Measurements from ENCODE around the gene SLC50A1. TPM values are rescaled to one million over a fixed set of nuclear protein-coding genes. Genes with fewer than 3 reads are reported as not detected.

Gene SLC50A1
- total RNA-seq (2021; fragmentation: NEBNext Ultra II Directional; extraction: Animal tissue kit (Norgen Biotek cat#: 25700)): 10 to 100 TPM; 23.5 to 36.4 (median 29.5) TPM
- long read RNA-seq, transcript SLC50A1-202 (5 exons, 1,218 nt): minor isoform, 10 of 49 reads
- long read RNA-seq, transcript SLC50A1-203 (6 exons, 1,300 nt): major isoform, 16 of 49 reads
- long read RNA-seq, partial matches to known transcripts: 2 of 49 reads
- long read RNA-seq, other reads (novel, unspliced or antisense): 17 of 49 reads

- Mint-ChIP-seq H3K27me3 (ENCODE audit: insufficient read depth) (peaks cover 2% of the 10 kb centered on the region), H3K4me3 (peak within 1 kb of the TSS; percentile 95), H3K27ac (peak within 1 kb of the TSS; percentile 99), H3K36me3 (ENCODE audit: low read depth) (peaks cover 14% of the 10 kb centered on the region), H3K4me1 (ENCODE audit: low read depth) (peaks cover 36% of the 10 kb centered on the region), H3K9me3 (no peaks in the 10 kb centered on the region)
- DNase-seq: peak; percentile 94
- TF ChIP-seq, protein P1, sequence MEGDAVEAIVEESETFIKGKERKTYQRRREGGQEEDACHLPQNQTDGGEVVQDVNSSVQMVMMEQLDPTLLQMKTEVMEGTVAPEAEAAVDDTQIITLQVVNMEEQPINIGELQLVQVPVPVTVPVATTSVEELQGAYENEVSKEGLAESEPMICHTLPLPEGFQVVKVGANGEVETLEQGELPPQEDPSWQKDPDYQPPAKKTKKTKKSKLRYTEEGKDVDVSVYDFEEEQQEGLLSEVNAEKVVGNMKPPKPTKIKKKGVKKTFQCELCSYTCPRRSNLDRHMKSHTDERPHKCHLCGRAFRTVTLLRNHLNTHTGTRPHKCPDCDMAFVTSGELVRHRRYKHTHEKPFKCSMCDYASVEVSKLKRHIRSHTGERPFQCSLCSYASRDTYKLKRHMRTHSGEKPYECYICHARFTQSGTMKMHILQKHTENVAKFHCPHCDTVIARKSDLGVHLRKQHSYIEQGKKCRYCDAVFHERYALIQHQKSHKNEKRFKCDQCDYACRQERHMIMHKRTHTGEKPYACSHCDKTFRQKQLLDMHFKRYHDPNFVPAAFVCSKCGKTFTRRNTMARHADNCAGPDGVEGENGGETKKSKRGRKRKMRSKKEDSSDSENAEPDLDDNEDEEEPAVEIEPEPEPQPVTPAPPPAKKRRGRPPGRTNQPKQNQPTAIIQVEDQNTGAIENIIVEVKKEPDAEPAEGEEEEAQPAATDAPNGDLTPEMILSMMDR (IDR thresholded peaks at IDR 0.05): no peak
Measured at GRCh38 chr1:155135415-155136028, at the start of gene SLC50A1. Gene SLC50A1, plus strand, starts transcription at chr1:155135852. Its CDS starts 60 bp downstream, at chr1:155135912.

DNA sequence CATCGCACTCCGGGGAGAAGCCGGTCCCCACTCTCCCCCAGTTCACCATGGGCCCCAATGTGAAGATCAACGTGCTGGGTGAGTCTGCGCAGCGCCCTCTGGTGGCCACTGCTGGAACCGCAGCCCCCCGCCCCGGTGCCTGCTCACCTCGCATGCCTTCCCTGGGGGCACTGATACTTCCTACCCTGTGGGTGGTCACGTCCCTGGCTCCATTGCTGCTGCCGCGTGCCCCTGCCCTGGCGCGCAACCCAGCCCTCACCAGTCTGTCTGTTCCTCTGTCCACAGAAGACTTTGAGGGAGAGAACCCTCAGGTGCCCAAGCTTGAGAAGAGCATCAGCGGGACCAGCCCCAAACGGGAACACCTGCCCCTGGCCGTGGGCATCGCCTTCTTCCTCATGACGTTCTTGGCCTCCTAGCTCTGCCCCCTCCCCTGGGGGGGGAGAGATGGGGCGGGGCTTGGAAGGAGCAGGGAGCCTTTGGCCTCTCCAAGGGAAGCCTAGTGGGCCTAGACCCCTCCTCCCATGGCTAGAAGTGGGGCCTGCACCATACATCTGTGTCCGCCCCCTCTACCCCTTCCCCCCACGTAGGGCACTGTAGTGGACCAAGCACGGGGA is 49.4 kb upstream of the SLC50A1 start:
- peak; percentile 28 for DNase-seq
- H3K36me3 Mint-ChIP-seq (ENCODE audit: low read depth): no peaks in the 10 kb centered on the region
- TF ChIP-seq, protein P1 (IDR thresholded peaks at IDR 0.05): peak; percentile 98
- peaks cover 30% of the 10 kb centered on the region for H3K27me3 Mint-ChIP-seq (ENCODE audit: insufficient read depth)
- no peak overlapping the region for H3K4me3 Mint-ChIP-seq
- peaks cover 21% of the 10 kb centered on the region for H3K4me1 Mint-ChIP-seq (ENCODE audit: low read depth)
- H3K27ac Mint-ChIP-seq: no peak overlapping the region
- no peaks in the 10 kb centered on the region for H3K9me3 Mint-ChIP-seq

DNA sequence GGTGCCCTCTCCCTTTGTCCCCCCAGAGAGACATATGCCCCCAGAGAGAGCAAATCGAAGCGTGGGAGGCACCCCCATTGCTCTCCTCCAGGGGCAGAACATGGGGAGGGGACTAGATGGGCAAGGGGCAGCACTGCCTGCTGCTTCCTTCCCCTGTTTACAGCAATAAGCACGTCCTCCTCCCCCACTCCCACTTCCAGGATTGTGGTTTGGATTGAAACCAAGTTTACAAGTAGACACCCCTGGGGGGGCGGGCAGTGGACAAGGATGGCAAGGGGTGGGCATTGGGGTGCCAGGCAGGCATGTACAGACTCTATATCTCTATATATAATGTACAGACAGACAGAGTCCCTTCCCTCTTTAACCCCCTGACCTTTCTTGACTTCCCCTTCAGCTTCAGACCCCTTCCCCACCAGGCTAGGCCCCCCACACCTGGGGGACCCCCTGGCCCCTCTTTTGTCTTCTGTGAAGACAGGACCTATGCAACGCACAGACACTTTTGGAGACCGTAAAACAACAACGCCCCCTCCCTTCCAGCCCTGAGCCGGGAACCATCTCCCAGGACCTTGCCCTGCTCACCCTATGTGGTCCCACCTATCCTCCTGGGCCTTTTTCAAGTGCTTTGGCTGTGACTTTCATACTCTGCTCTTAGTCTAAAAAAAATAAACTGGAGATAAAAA is 48.7 kb upstream of the SLC50A1 start:
- no peak overlapping the region for H3K4me3 Mint-ChIP-seq
- peaks cover 18% of the 10 kb centered on the region for H3K4me1 Mint-ChIP-seq (ENCODE audit: low read depth)
- H3K9me3 Mint-ChIP-seq: no peaks in the 10 kb centered on the region
- peaks cover 25% of the 10 kb centered on the region for H3K27me3 Mint-ChIP-seq (ENCODE audit: insufficient read depth)
- no peak overlapping the region for H3K27ac Mint-ChIP-seq
- H3K36me3 Mint-ChIP-seq (ENCODE audit: low read depth): no peaks in the 10 kb centered on the region
- DNase-seq: no peak
- TF ChIP-seq, protein P1 (IDR thresholded peaks at IDR 0.05): no peak

- TF ChIP-seq, protein P1 (IDR thresholded peaks at IDR 0.05): peak; percentile 100
- no peaks in the 10 kb centered on the region for H3K9me3 Mint-ChIP-seq
- peak; percentile 21 for DNase-seq
- no peak overlapping the region for H3K27ac Mint-ChIP-seq
- no peaks in the 10 kb centered on the region for H3K36me3 Mint-ChIP-seq (ENCODE audit: low read depth)
- peaks cover 10% of the 10 kb centered on the region for H3K27me3 Mint-ChIP-seq (ENCODE audit: insufficient read depth)
- H3K4me1 Mint-ChIP-seq (ENCODE audit: low read depth): peaks cover 15% of the 10 kb centered on the region
- no peak overlapping the region; the same call in 1 of the 2 replicates for H3K4me3 Mint-ChIP-seq
Measured at GRCh38 chr1:155091071-155092051, 44.3 kb upstream of the SLC50A1 start.

DNA sequence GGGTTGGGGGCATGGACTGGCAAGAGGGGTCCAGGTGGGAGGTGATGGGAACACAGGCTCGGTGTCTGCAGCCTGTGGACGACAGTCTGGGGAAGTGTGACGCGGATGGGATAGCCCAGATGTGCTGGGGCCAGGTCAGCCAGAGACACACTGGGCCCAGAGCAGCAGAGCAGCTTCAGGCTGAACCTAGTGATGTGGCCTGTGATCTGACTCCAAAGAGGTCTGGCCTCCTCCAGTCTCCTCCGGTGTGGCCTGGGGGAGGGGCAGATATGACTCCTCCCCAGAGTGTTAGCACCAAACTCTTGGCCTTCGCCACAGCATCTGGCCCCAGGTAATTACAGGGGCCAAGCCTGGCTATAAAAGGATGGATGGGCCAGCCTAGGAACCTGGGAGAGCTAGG is 43.5 kb upstream of the SLC50A1 start:
- H3K36me3 Mint-ChIP-seq (ENCODE audit: low read depth): no peaks in the 10 kb centered on the region
- H3K27me3 Mint-ChIP-seq (ENCODE audit: insufficient read depth): peaks cover 13% of the 10 kb centered on the region
- no peaks in the 10 kb centered on the region for H3K9me3 Mint-ChIP-seq

More for the DNA sequence above, 43.5 kb upstream of the SLC50A1 start:
- no peak for DNase-seq
- H3K4me1 Mint-ChIP-seq (ENCODE audit: low read depth): peaks cover 15% of the 10 kb centered on the region
- H3K4me3 Mint-ChIP-seq: no peak overlapping the region
- TF ChIP-seq, protein P1 (IDR thresholded peaks at IDR 0.05): no peak
- H3K27ac Mint-ChIP-seq: no peak overlapping the region

All from HFFc6 (cell line).